Neural cell (in vitro differentiated cells): ENCODE data around the gene CBL. TPM values are rescaled to one million over a fixed set of nuclear protein-coding genes. Genes with fewer than 3 reads are reported as not detected.

Source experiments
- H2AFZ ChIP-seq: fragments of 200-600, 300-800 bp; sonication (generic), shearing (Covaris generic); 2 replicates; pipeline ENCODE4 v1.6.0; 2014; ENCODE audit warnings: low read depth, mild to moderate bottlenecking, antibody characterized with exemption, low read length, moderate library complexity
- H3F3A ChIP-seq: fragments of 200-600 bp; shearing (Covaris generic); 2 replicates; pipeline ENCODE4 v1.6.1; 2016; ENCODE audit warnings: mild to moderate bottlenecking, moderate library complexity, mixed read lengths, antibody characterized with exemption, low read length; ENCODE audit not compliant: insufficient read depth, poor library complexity, severe bottlenecking
- H3K27ac ChIP-seq: fragments of 200-600, 300-800 bp; sonication (generic), shearing (Covaris generic); 2 replicates; pipeline ENCODE4 v1.5.1; 2014; ENCODE audit warnings: mild to moderate bottlenecking, low read length, moderate library complexity
- H3K27me3 ChIP-seq: fragments of 300-800, 200-600 bp; sonication (generic), shearing (Covaris generic); 2 replicates; pipeline ENCODE4 v1.6.0; 2014; ENCODE audit warnings: mild to moderate bottlenecking, low read depth, low read length, moderate library complexity; ENCODE audit not compliant: insufficient read depth
- H3K36me3 ChIP-seq: fragments of 300-800, 200-600 bp; sonication (generic), shearing (Covaris generic); 2 replicates; pipeline ENCODE4 v1.5.1; 2014; ENCODE audit warnings: mild to moderate bottlenecking, antibody characterized with exemption, low read length, moderate library complexity; ENCODE audit not compliant: insufficient read depth
- H3K4me2 ChIP-seq: fragments of 300-800, 200-600 bp; sonication (generic), shearing (Covaris generic); 2 replicates; pipeline ENCODE4 v1.6.0; 2014; ENCODE audit warnings: mild to moderate bottlenecking, low read length
- H3K4me3 ChIP-seq: fragments of 300-800, 200-600 bp; sonication (generic), shearing (Covaris generic); 2 replicates; pipeline ENCODE4 v1.5.1; 2014; ENCODE audit warnings: mild to moderate bottlenecking, low read length, moderate library complexity
- H3K79me2 ChIP-seq: fragments of 200-600 bp; shearing (Covaris generic); replicated peaks from 2 replicates; pipeline ENCODE4 v1.6.0; 2014; ENCODE audit warnings: mild to moderate bottlenecking, low read length, moderate library complexity; ENCODE audit not compliant: insufficient read depth
- H3K9ac ChIP-seq: fragments of 300-800, 200-600 bp; sonication (generic), shearing (Covaris generic); 2 replicates; pipeline ENCODE4 v1.6.1; 2016; ENCODE audit warnings: mild to moderate bottlenecking, low read length, mixed read lengths
- H3K9me2 ChIP-seq: fragments of 200-600 bp; shearing (Covaris generic); 2 replicates; pipeline ENCODE4 v1.6.1; 2016; ENCODE audit warnings: mild to moderate bottlenecking, low read length, mixed read lengths; ENCODE audit not compliant: insufficient read depth
- H3K9me3 ChIP-seq: fragments of 200-600, 300-800 bp; sonication (generic), shearing (Covaris generic); 2 replicates; pipeline ENCODE4 v1.6.1; 2016; ENCODE audit warnings: mild to moderate bottlenecking, mixed run types, low read length, moderate library complexity, mixed read lengths
- H4K20me1 ChIP-seq: fragments of 200-600 bp; shearing (Covaris generic); 2 replicates; pipeline ENCODE4 v1.6.1; 2016; ENCODE audit warnings: mild to moderate bottlenecking, mixed run types; ENCODE audit not compliant: insufficient read depth
- EP300 ChIP-seq: fragments of 450-650 bp; conservative IDR thresholded peaks from 2 replicates; pipeline ENCODE4 v1.6.1; 2014; ENCODE audit warnings: antibody characterized with exemption, mild to moderate bottlenecking, moderate library complexity; ENCODE audit not compliant: poor library complexity, severe bottlenecking
- EZH2 ChIP-seq: fragments of 200-600, 300-800 bp; shearing (Covaris generic), sonication (generic); IDR thresholded peaks from 2 replicates; pipeline ENCODE4 v1.6.1; 2014; ENCODE audit warnings: antibody characterized with exemption, low read length, borderline replicate concordance, mild to moderate bottlenecking; ENCODE audit not compliant: insufficient read depth, poor library complexity, severe bottlenecking
- MXI1 ChIP-seq: fragments of 450-650 bp; conservative IDR thresholded peaks from 2 replicates; pipeline ENCODE4 v1.6.1; 2014; ENCODE audit warnings: antibody characterized with exemption, mild to moderate bottlenecking; ENCODE audit not compliant: poor library complexity, severe bottlenecking
- POLR2AphosphoS5 ChIP-seq: IDR thresholded peaks from 2 replicates; pipeline ENCODE4 v1.6.1; 2012
- RAD21 ChIP-seq: fragments of 450-650 bp; conservative IDR thresholded peaks from 2 replicates; pipeline ENCODE4 v1.6.1; 2014; ENCODE audit warnings: antibody characterized with exemption, mild to moderate bottlenecking, moderate library complexity
- REST ChIP-seq: IDR thresholded peaks from 2 replicates; pipeline ENCODE4 v1.6.1; 2012; ENCODE audit warnings: borderline replicate concordance
- SMC3 ChIP-seq: fragments of 450-650 bp; conservative IDR thresholded peaks from 2 replicates; pipeline ENCODE4 v1.6.1; 2014; ENCODE audit warnings: antibody characterized with exemption, mild to moderate bottlenecking, moderate library complexity; ENCODE audit not compliant: poor library complexity
- TAF1 ChIP-seq: IDR thresholded peaks from 2 replicates; pipeline ENCODE4 v1.6.1; 2012; ENCODE audit warnings: low read depth
- polyA plus RNA-seq: library from polyadenylated mRNA; depleted of rRNA; stranded (reverse); fragments of >200 nt; gene quantifications from 2 replicates; pipeline ENCODE4 v1.2.3, GENCODE V29; 2014
- TF ChIP-seq, protein P1 (sequence below): fragments of 450-650 bp; IDR thresholded peaks from 2 replicates; pipeline ENCODE4 v1.5.1; 2014; ENCODE audit warnings: antibody characterized with exemption, mild to moderate bottlenecking, moderate library complexity; ENCODE audit not compliant: poor library complexity, severe bottlenecking

CBL gene
- polyA plus RNA-seq, 1 donor from 2014 or later = 10.5 TPM

- H2AFZ ChIP-seq = no peak overlapping the region
- H3K27ac ChIP-seq = no peak overlapping the region
- TF ChIP-seq POLR2AphosphoS5 (no peak), SMC3 (no peak)
- no peak overlapping the region for H3K9ac ChIP-seq
- H3K4me3 ChIP-seq = no peak overlapping the region
- H3K9me2 ChIP-seq = no peaks in the 10 kb centered on the region
- no peaks in the 10 kb centered on the region for H3K27me3 ChIP-seq
- H3K36me3 ChIP-seq = no peaks in the 10 kb centered on the region
- H3F3A ChIP-seq = no peaks in the 10 kb centered on the region
- H3K79me2 ChIP-seq = peaks cover 28% of the 10 kb centered on the region
- H3K9me3 ChIP-seq = no peaks in the 10 kb centered on the region
- no peak overlapping the region for H3K4me2 ChIP-seq
- H4K20me1 ChIP-seq = no peaks in the 10 kb centered on the region
These were observed 12.2 kb downstream of the CBL start for GRCh38 chr11:119218141-119218878.

- TF ChIP-seq TAF1 (no peak), POLR2AphosphoS5 (no peak), EP300 (no peak), SMC3 (no peak)
- no peaks in the 10 kb centered on the region for H3K9me3 ChIP-seq
- no peak overlapping the region for H2AFZ ChIP-seq
- H3K27ac ChIP-seq = no peak overlapping the region
- no peaks in the 10 kb centered on the region for H4K20me1 ChIP-seq
- no peak overlapping the region for H3K4me2 ChIP-seq
- H3K36me3 ChIP-seq = no peaks in the 10 kb centered on the region
- H3K9ac ChIP-seq = no peak overlapping the region
- H3F3A ChIP-seq = no peaks in the 10 kb centered on the region
- H3K27me3 ChIP-seq = no peaks in the 10 kb centered on the region
- no peaks in the 10 kb centered on the region for H3K9me2 ChIP-seq
- H3K4me3 ChIP-seq = no peak overlapping the region
- peaks cover 18% of the 10 kb centered on the region for H3K79me2 ChIP-seq
These were observed 16.2 kb downstream of the CBL start for GRCh38 chr11:119222308-119222707.

GRCh38 chr11:119222891-119223290, 16.8 kb downstream of the CBL start:
- Histone ChIP-seq H3K36me3 (no peaks in the 10 kb centered on the region), H3K79me2 (peaks cover 18% of the 10 kb centered on the region), H3K4me3 (no peak overlapping the region), H3K4me2 (no peak overlapping the region), H3K9me2 (no peaks in the 10 kb centered on the region), H3F3A (no peaks in the 10 kb centered on the region), H2AFZ (no peak overlapping the region), H3K27me3 (no peaks in the 10 kb centered on the region), H4K20me1 (no peaks in the 10 kb centered on the region), H3K27ac (no peak overlapping the region), H3K9me3 (no peaks in the 10 kb centered on the region), H3K9ac (no peak overlapping the region)
- no peak for TF ChIP-seq POLR2AphosphoS5
- TF ChIP-seq, protein P1, sequence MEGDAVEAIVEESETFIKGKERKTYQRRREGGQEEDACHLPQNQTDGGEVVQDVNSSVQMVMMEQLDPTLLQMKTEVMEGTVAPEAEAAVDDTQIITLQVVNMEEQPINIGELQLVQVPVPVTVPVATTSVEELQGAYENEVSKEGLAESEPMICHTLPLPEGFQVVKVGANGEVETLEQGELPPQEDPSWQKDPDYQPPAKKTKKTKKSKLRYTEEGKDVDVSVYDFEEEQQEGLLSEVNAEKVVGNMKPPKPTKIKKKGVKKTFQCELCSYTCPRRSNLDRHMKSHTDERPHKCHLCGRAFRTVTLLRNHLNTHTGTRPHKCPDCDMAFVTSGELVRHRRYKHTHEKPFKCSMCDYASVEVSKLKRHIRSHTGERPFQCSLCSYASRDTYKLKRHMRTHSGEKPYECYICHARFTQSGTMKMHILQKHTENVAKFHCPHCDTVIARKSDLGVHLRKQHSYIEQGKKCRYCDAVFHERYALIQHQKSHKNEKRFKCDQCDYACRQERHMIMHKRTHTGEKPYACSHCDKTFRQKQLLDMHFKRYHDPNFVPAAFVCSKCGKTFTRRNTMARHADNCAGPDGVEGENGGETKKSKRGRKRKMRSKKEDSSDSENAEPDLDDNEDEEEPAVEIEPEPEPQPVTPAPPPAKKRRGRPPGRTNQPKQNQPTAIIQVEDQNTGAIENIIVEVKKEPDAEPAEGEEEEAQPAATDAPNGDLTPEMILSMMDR = no peak
- TF ChIP-seq EP300 = no peak
- no peak for TF ChIP-seq SMC3
- TF ChIP-seq MXI1 = no peak
- no peak for TF ChIP-seq EZH2
- no peak for TF ChIP-seq RAD21
- TF ChIP-seq TAF1 = no peak
- TF ChIP-seq REST = no peak
